T47D (cell line): Measurements from ENCODE around the gene ZNF79.

ENCODE experiments used
- DNase-seq, 2 experiments: peaks; one replicate each; pipeline versions ENCODE4 v3.0.0 to v3.0.0-alpha.2; 2011 to 2012; ENCODE audit warnings: low read depth in 1 of 2, low spot score in 1 of 2
- JUND ChIP-seq: IDR thresholded peaks from 2 replicates; pipeline ENCODE4 v1.6.1; 2012; ENCODE audit warnings: low read depth
- in situ Hi-C: cut with HindIII; loops from 2 replicates; pipeline ENCODE4 v1.10.0; 2016; ENCODE audit warnings: low sequenced_read_pairs, low pct_unique_long_range_greater_than_20kb

The ZNF79 gene

GRCh38 chr9:127485995-127486394 lies 61.8 kb downstream of the ZNF79 start:
- in situ Hi-C loops = no loop called here
- TF ChIP-seq JUND = no peak
- no peak for DNase-seq

GRCh38 chr9:127488946-127489345 lies 64.8 kb downstream of the ZNF79 start:
- no peak for TF ChIP-seq JUND
- DNase-seq = no peak
- in situ Hi-C loops = no loop called here

GRCh38 chr9:127489471-127490115 lies 65.4 kb downstream of the ZNF79 start:
- TF ChIP-seq JUND = no peak
- in situ Hi-C loops = no loop called here
- DNase-seq = no peak

- DNase-seq = no peak
- in situ Hi-C loops = no loop called here
- no peak for TF ChIP-seq JUND
Measured at GRCh38 chr9:127490535-127491230, 66.5 kb downstream of the ZNF79 start.

GRCh38 chr9:127491516-127491915 lies 67.3 kb downstream of the ZNF79 start:
- in situ Hi-C loops = no loop called here
- no peak for DNase-seq
- no peak for TF ChIP-seq JUND

GRCh38 chr9:127492616-127493015 lies 68.4 kb downstream of the ZNF79 start:
- TF ChIP-seq JUND = no peak
- in situ Hi-C loops = no loop called here
- no peak for DNase-seq

- DNase-seq = no peak
- in situ Hi-C loops = no loop called here
- no peak for TF ChIP-seq JUND
Measured at GRCh38 chr9:127493592-127494303, 69.6 kb downstream of the ZNF79 start.

- no peak for DNase-seq
- in situ Hi-C loops = no loop called here
- TF ChIP-seq JUND = no peak
Measured at GRCh38 chr9:127494304-127494702, 70.1 kb downstream of the ZNF79 start.
